ENCODE measurements around the gene BCL2L2.

DNA sequence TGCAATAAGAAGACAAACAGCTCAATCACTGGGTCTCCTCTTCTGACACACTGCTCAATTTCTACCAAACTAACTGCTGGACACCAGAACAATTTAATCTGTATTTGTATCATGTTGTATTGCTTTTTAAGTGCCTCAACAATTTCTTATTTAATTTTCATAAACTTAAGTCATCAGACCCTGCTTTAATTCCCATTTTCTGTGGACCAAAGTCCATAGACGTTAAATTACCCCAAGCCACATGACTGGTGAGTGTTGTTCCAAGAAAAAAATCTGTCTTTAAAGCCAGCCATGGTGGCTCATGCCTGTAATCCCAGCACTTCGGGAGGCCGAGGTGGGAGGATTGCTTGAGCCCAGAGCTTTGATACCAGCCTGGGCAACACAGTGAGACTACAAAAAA lies 29.4 kb upstream of the BCL2L2 start:
- TF ChIP-seq EZH2 (IDR thresholded peaks at IDR 0.05; ENCODE audit: low read length, unreplicated experiment) = no peak
- TF ChIP-seq, protein P1, sequence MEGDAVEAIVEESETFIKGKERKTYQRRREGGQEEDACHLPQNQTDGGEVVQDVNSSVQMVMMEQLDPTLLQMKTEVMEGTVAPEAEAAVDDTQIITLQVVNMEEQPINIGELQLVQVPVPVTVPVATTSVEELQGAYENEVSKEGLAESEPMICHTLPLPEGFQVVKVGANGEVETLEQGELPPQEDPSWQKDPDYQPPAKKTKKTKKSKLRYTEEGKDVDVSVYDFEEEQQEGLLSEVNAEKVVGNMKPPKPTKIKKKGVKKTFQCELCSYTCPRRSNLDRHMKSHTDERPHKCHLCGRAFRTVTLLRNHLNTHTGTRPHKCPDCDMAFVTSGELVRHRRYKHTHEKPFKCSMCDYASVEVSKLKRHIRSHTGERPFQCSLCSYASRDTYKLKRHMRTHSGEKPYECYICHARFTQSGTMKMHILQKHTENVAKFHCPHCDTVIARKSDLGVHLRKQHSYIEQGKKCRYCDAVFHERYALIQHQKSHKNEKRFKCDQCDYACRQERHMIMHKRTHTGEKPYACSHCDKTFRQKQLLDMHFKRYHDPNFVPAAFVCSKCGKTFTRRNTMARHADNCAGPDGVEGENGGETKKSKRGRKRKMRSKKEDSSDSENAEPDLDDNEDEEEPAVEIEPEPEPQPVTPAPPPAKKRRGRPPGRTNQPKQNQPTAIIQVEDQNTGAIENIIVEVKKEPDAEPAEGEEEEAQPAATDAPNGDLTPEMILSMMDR (conservative IDR thresholded peaks at IDR 0.05; ENCODE audit: low read depth, low read length) = no peak
- TF ChIP-seq EZH2phosphoT487 (IDR thresholded peaks at IDR 0.05; ENCODE audit: borderline replicate concordance, low read length) = no peak
